Measurements from ENCODE around the gene GPR62. TPM values are rescaled to one million over a fixed set of nuclear protein-coding genes. Genes with fewer than 3 reads are reported as not detected.
"Not testable (repeated sequence)": the region's sequence is repeated elsewhere in the genome, so short reads cannot be mapped to it uniquely, and the experiment has no call there.

GPR62 gene, protein sequence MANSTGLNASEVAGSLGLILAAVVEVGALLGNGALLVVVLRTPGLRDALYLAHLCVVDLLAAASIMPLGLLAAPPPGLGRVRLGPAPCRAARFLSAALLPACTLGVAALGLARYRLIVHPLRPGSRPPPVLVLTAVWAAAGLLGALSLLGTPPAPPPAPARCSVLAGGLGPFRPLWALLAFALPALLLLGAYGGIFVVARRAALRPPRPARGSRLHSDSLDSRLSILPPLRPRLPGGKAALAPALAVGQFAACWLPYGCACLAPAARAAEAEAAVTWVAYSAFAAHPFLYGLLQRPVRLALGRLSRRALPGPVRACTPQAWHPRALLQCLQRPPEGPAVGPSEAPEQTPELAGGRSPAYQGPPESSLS
- total RNA-seq: 0.41 TPM

DNA sequence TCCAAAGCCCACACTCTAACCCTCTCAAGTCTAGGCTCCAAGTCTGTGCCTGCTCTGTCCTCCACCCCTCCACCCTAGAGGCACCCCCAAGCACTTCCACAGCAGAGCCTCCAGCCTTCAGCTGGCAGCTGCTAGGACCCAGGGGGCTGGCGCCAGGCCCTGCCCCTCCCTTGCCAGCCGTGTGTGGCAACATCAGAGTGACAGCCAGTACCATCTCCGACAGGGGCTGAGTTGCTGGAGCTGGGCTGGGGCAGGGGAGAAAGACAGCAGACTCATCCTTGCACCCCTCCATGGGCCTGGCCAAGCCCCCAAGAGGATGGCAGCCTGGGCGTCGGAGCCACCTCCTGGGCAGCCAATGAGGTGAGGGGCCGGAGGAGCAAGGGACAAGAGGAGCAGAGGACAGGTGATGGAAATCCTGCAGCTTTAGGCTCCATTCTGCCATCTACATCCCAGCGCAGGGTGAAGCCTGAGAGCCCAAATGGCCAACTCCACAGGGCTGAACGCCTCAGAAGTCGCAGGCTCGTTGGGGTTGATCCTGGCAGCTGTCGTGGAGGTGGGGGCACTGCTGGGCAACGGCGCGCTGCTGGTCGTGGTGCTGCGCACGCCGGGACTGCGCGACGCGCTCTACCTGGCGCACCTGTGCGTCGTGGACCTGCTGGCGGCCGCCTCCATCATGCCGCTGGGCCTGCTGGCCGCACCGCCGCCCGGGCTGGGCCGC, at the start of gene GPR62:
Gene GPR62, plus strand, starts transcription at position 207 of the 718 bp plus-strand sequence. Its CDS starts 272 bp downstream, at position 479.
- DNase-seq: no peak

DNA sequence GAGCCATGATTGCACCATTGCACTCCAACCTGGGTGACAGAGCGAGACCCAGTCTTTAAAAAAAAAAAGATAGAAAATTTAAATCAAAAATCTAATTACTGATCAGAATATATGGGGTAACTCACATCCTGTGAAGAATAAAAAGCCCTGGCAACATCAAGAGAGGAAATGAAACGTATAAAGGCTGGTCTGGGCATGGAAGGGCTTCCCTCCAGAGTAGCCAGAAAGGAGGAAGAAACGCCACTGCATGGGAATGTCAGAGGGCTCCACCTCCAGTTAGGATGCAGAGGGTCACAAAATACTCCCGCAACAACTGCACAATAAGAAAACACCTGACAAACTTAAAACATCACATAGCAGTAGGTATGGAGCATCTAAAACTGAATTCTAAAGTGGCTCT, 47.2 kb upstream of the GPR62 start:
- DNase-seq: no peak

DNA sequence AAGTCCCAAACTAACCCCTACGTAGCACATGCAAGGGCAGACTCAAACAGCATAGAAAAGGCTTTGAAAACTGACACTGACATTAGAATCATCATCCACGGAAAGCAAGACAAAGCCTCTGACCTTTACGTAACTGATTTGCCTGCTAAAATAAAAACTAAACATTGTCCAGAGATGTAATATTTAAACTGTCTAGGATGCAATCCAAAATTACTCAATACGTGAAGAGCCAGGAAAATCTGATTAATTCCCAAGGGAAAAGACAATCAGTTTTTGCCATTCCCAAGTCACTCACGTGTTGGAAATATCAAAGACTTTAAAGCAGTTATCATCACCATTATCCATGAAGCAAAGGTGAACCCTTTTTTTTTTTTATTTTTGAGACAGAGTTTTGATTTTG, 38.8 kb upstream of the GPR62 start:
- peak; percentile 16 for DNase-seq

DNA sequence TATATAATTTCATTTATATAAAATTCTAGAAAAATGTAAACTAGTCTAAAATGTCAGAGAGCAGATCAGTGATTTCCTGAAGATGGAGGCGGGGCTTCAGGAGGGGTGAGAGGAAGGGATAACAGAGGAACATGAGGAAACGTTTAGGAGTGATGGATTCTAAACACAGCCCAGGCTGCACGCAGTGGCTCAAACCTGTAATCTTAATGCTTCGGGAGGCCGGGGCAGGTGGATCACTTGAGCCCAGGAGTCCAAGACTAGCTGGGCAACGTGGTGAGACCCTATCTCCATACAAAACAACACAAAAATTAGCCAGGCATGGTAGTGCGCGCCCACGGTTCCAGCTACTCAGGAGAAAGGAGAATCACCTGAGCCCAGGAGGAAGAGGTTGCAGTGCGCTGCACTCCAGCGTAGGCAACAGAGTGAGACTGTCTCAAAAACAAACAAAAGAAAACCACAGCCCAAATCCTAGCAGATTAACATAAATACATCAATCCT, 34.1 kb upstream of the GPR62 start:
- DNase-seq: no peak

DNA sequence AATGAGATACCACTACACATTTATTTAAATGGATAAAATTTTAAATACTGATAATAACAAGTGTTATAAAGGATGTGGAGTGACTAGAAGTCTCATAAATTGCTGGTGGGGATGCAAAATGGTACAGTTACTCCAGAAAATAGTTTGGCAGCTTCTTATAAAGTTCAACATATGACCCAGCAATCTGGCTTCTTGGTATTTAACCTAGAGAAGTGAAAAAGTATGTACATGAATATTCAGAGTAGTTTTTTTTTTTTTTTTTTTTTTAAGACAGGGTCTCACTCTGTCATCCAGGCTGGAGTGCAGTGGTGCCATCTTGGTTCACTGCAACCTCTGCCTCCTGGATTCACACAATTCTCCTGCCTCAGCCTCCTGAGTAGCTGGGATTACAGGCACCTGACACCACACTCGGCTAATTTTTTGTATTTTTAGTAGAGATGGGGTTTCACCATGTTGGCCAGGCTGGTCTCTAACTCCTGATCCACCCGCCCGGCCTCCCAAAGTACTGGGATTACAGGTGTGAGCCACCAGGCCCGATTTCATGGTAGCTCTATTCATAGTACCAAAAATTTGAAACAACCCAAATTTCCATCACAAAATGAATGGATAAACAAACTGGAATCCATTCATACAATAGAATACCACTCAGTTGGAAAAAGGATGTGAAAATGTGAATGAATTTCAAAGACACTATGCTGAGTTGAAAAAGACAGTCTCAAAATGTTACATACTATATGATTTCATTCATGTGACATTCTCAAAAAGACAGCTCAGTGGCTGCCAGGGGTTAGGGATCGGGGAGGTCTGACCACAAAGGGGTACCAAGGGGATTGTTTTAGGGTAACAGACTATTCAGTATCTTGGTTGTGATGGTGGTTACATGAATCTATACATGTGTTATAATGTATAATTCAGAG, 27.9 kb upstream of the GPR62 start:
- no peak for DNase-seq

DNA sequence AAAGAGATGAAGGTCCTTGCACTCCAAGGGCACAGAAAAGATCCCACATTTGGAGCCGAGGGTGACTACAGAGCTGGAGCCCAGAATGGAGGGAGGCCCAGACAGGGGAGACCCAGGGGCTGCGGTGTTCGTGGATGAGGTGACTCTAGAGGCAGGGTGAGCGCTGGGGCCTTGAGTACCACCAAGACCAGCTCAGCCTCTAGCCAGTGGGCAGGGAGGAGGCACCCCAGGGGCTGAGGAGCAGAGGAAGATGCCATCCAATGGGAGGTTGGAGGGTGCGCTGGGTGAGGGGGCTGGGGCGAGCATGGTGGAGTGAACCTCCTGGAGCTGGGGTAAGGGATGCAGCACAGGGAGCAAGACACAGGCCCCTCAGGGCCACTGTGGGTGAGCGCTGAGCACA, 26.7 kb upstream of the GPR62 start:
- DNase-seq: no peak

DNA sequence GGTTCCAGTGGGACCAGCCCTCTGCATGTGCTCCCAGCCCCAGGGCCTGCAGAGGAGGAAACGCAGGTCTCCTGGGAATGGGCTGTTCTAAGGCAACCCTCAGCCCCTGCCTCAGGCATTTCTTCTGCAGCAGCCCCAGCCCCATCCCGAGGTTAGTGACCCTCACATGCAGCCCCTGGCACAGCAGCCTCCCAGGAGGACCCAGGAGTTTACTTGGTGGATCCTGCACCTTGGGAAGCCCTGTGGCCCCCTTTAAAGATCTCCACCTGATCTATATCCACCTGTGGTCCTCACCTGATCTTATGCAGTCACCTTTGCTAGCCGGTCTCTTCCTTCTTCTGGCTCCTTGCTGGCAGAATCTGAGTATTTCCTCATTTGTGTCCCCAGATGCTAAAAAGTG, 26.2 kb upstream of the GPR62 start:
- not testable (repeated sequence) for DNase-seq

DNA sequence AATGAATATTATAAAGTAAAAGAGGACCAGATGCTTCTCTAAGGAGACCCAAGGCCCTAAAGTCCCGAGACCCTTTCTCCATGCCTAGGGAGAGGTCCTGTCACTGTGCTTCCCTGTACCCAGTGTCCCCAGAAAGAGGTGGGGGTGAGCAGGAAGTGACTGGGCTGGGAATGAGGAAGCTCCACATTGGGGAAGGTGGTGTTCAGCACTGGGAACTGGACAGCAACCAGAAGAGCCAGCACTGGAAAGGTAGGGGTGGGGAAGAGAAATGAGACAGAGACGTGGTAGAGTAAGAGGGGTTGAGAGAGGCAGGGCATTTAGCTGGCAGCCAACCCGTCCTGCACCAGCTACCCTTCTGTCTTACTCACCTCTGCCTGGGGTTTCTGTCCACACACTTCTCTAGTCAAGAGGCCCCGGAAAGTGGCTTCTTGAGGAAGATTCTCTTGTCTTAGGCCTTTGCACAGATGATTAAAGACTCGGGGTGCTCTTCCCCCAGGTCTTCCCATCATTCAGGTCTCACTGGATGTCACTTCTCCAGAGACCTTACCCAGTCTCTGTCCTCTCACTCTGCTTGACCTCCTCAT, 25.7 kb upstream of the GPR62 start:
- DNase-seq: no peak

DNA sequence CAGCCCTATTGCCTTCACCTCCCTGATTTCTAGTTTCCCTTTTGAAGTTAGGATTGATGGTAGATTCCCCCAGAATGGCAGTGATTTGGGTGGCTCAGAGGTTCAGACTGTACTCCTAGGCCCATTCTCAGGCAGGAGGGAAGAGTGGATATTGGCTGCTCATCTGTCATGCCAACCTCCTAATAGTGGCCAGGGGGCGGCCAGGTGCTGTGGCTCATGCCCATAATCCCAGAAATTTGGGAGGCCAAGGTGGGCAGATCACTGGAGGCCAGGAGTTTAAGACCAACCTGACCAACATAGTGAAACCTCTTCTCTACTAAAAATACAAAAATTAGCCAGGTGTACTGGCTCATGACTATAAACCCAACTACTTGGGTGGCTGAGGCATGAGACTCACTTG, 24.7 kb upstream of the GPR62 start:
- DNase-seq: no peak

DNA sequence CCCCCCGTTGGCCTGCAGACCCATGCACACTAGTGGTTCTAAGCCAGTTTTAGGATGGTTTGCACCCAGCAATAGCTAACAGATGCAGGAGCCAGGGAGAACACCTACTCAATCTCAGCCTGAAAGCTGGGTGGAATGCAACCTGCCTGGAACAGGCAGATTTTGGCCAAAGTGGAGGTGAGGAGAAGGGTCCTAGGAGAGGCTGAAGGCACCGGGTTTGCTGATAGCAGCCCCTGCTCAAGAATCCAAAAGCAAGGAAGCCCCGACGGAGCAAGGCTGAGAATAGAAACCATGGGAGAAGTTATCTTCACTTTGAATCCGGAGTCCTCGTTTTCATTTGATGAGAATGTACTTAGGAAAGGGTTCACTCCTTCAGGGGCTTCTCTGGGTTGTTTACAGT, 23.4 kb upstream of the GPR62 start:
- DNase-seq: no peak

DNA sequence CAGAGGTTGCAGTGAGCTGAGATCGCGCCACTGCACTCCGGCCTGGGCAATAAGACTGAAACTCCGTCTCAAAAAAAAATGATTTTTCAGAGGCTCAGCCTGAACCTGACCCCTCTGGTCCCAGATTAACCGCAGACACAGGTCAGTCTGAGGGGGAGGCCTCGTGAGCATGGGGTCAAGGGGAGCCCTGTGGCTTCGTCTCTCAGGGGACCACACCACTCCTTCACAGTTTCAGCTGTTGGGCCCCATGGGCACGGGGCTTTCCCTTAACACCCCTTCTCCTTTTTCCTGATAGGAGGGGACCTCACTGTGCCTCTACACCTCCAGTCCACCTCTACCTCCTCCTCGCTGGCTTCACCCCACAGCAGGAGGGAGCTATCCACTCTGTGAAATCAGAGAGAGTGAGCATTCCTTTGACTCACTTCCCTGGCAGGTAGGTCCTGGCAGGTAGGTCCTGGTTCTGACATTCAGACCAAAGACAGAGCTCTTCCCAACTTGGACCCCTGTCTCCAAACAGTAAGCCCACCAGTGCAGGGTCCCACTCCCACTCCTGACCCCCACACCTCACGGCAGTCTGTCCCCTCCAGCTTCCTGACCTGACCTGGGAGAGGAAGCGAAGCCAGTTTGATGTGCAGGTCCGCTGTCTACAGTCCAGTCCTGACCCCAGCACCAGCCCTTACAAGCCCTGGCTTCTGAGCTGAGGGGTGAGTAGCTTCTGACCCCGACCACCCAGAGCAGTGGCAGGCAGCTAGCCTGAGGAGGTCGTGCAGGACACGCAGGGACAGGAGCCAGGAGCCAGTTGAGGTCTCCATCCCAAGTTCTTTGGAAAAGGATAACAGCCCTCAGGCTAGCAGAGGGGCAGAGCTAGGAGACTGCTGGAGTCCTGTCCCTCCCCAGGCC, 22.5 kb upstream of the GPR62 start:
- DNase-seq: no peak

DNA sequence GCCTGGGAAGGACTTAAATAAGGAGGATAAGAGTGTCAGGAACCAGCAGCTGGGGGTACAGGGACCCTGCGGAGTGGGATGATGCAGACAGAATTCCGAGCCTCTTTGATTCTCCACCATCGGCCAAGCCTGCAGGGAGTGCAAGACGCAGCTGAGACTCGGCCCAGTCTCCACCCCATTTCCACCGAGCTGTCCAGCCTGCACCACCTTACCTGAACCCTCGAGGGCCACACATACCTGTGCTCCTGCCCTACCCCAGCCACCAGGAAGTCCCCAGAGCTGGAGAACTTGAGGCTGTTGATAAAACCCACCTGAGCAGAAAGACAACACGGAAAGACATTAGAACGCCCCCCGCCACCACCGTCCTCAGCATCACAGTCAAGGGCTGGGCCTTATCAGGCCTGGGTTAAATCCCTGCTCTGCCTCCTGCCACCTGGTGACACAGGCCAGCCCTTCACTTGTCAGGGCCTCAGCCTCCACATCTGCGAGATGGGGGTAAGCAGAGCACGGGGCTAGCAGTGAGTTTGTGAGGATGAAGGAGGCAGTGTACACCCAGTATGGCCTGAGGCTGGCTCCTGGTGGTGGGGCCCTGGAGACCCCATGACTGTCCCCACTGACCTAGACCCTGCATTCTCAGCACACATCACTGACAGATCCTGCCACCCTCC, 21.6 kb upstream of the GPR62 start:
- no peak for DNase-seq

DNA sequence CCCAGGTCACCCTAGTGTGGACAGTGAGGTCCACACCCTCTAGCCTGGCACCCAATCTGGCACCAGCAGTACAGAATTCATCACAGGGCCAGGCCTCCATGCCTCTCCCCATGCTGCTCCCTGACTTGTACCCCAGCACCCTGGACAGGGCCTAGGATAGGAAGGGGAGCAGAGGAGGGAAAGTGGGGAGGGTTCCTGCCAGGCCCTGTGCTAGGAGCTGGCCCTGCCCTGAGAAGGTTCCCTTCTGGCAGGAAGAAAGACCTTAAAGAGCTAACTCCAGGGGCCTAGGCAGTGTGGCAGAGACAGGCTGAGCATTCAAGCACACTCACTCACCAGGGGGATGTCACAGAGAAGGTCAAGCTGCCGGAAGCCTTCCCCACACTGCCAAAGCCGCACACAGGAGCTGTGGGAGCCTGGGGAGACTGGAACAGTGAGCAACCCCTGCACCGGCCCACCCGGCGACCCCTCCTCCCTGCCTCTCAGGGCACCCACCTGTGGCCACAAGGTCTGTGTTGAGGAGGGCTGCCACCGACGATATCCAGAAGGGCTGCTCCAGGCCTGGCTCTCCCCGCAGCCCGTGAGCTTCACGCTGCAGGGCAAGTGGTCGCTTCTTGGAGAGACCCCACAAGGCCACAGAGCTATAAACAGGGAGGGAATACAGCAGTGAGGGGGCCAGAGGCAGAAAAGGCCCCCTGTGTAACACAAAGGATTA, 20.9 kb upstream of the GPR62 start:
- no peak for DNase-seq

DNA sequence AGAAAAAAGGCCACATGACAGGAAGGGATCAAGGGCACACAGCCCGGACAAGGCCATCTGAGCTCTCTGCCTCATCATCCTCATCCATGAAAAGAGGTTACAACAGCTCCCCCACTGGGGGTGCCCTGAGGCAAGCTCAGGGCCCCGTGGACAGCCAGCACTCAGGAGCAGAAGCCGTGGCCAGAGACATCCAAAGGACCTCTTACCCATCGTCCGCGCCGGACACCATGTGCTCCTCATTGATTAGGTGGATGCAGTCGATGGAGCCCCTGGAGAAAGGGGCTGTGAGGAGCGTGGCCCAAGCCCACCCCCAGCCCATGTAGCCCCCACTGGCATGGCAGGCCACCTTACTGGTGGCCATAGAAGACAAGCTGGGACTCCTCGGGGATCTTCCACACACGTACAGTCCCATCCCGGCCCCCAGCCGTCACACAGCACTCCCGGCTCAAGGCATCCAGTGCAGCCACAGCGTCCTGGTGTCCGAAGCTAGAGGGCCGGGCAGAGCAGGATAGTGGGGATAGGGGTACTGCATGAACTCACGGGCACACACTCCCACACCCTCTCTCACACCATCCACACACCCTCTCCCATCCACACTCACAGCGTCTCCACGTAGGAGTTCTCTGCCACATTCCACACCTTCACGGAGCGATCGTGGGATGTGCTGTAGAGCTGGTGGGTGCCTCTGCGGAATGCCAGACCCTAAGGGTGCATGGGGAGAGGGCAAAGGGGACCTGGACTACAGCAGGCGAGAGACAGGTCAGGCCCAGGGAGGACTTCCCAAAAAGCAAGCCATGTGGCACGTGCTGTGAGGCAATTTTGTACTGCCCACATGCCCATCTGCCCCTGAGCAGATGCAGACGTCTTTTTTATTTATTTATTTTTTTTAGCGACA, 19.9 kb upstream of the GPR62 start:
- DNase-seq: no peak

DNA sequence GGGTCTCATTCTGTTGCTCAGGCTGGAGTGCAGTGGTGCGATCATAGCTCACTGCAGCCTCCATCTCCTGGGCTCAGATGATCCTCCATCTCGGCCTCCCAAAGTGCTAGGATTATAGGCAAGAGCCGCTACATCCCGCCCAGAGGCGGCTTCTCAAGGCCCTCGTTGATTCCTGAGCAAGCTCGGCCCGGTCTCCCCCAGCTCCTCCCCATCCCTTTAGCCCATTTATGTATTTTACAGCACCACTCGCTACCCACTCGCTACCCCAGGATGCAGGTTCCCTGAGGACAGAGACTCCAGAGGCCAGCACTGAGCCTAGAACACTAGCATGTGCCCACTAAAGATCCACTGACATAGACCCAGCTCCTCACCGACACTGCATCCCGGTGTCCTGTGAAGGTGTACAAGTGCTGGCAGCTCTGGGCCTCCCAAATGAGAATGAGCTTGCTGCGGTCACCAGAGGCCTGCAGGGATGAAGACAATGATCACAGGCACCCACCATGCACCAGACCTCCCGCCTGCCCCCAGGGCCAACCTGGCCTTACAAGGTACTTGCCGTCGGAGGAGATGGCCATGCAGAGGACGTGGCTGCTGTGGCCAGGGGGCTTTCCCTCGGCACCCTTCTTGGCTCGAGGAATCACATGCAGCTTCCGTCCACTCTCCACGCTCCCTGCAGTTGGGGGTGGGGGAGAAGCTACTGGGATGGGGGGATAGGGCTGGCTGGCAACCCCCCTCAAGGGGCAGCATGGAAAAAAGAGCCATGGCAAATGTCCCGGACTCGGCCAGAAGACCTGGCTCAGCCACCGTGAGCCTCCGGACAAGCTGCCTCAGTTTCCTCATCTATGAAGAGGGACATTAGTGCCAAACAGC, 19.1 kb upstream of the GPR62 start:
- no peak for DNase-seq

DNA sequence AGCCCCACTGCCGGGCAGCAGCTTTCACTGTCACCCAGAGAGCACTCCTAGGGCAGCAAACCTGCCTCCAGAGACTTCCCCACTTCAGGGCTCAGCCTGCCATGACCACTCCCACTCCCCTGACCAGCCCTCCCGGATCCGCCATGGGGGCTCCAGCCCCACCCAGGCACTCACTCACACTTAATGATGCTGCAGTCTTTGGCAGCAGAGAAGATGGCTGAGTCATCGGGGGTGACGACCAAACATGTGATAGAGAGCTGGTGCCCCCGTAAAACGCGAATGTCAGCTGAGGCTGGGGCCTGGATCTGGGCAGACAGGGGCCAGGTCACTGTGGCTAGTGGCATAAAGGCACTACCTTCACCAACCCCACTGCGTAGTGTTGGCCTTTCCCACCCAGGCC, 18.2 kb upstream of the GPR62 start:
- no peak for DNase-seq

DNA sequence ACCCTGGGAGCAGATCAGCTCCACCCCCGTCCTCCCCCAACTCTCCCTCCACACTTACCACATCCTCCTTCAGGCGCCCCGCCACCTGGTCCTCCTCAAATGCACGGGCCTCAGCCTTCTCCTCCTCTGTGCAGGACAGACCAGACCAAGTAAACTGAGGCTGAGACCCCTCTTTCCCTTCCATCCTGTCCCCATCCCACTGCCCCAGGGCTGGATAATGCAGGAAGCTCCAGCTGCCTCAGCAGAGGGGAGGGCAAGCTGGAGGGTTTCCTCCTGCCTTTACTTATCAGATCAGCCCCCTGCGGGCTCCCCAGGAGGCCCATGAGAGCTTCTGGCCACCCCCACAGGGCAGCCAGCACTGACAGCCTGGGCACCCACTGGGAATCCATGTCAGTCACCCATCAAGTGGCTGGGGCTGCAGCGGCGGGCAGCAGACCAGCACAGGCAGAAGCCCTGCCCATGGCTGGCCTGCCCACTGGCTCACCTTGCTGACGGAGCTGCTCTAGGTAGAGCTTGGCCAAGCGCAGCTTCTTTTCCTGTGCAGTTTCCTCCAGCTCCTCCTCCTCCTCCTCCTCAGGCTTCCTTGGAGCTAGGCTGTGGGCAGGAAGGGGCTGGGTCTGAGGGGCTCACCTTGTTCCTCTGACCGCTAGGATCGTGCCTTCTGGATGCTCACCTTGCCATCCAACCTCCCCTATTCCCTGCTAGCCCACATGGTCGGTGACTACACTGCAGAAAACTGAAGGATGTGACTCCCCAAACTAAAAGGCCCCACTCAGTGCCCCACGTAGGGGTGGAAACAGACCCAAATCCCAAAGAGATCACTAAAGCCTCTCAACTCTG, 17.4 kb upstream of the GPR62 start:
- no peak for DNase-seq
